ENCODE data around the gene CSMD2.

DNA sequence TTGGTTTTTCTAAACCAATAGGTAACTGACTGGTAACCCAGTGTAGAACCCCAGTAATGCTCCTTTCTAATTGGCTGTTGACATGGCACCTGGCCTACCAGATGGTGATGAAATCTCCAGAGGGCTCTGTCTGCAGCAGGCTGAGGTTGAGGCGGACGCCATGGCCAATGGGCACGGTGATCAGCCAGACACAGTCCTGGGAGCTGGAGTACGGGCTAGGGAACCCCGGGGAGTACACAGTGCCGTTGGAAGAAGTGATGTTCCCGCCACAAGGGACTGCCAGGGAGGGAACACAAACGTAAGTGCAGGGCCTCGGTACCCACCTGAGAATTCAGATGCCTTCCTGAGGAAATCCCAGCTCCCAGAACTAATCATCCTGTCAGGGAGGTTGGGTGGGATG, 562.8 kb downstream of the CSMD2 start:
- TF ChIP-seq, protein P1, sequence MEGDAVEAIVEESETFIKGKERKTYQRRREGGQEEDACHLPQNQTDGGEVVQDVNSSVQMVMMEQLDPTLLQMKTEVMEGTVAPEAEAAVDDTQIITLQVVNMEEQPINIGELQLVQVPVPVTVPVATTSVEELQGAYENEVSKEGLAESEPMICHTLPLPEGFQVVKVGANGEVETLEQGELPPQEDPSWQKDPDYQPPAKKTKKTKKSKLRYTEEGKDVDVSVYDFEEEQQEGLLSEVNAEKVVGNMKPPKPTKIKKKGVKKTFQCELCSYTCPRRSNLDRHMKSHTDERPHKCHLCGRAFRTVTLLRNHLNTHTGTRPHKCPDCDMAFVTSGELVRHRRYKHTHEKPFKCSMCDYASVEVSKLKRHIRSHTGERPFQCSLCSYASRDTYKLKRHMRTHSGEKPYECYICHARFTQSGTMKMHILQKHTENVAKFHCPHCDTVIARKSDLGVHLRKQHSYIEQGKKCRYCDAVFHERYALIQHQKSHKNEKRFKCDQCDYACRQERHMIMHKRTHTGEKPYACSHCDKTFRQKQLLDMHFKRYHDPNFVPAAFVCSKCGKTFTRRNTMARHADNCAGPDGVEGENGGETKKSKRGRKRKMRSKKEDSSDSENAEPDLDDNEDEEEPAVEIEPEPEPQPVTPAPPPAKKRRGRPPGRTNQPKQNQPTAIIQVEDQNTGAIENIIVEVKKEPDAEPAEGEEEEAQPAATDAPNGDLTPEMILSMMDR (conservative IDR thresholded peaks at IDR 0.05; ENCODE audit: low read depth in 2 of 2), result no peak
- TF ChIP-seq, protein P2, sequence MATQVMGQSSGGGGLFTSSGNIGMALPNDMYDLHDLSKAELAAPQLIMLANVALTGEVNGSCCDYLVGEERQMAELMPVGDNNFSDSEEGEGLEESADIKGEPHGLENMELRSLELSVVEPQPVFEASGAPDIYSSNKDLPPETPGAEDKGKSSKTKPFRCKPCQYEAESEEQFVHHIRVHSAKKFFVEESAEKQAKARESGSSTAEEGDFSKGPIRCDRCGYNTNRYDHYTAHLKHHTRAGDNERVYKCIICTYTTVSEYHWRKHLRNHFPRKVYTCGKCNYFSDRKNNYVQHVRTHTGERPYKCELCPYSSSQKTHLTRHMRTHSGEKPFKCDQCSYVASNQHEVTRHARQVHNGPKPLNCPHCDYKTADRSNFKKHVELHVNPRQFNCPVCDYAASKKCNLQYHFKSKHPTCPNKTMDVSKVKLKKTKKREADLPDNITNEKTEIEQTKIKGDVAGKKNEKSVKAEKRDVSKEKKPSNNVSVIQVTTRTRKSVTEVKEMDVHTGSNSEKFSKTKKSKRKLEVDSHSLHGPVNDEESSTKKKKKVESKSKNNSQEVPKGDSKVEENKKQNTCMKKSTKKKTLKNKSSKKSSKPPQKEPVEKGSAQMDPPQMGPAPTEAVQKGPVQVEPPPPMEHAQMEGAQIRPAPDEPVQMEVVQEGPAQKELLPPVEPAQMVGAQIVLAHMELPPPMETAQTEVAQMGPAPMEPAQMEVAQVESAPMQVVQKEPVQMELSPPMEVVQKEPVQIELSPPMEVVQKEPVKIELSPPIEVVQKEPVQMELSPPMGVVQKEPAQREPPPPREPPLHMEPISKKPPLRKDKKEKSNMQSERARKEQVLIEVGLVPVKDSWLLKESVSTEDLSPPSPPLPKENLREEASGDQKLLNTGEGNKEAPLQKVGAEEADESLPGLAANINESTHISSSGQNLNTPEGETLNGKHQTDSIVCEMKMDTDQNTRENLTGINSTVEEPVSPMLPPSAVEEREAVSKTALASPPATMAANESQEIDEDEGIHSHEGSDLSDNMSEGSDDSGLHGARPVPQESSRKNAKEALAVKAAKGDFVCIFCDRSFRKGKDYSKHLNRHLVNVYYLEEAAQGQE (IDR thresholded peaks at IDR 0.05; ENCODE audit: unreplicated experiment), result no peak
- TF ChIP-seq EZH2phosphoT487 (IDR thresholded peaks at IDR 0.05; ENCODE audit: unreplicated experiment) (no peak), POLR2AphosphoS5 (IDR thresholded peaks at IDR 0.05; ENCODE audit: low read depth) (no peak), EZH2 (IDR thresholded peaks at IDR 0.05; ENCODE audit: low read depth, unreplicated experiment) (no peak), NANOG (IDR thresholded peaks at IDR 0.05; ENCODE audit: borderline replicate concordance) (no peak), JUNB (IDR thresholded peaks at IDR 0.05; ENCODE audit: unreplicated experiment) (no peak), CREB1 (CRISPR knock-in tag; IDR thresholded peaks at IDR 0.05; ENCODE audit: low read depth) (no peak), STAT1 (IDR thresholded peaks at IDR 0.05; ENCODE audit: unreplicated experiment) (no peak)
- TF ChIP-seq, protein P3, sequence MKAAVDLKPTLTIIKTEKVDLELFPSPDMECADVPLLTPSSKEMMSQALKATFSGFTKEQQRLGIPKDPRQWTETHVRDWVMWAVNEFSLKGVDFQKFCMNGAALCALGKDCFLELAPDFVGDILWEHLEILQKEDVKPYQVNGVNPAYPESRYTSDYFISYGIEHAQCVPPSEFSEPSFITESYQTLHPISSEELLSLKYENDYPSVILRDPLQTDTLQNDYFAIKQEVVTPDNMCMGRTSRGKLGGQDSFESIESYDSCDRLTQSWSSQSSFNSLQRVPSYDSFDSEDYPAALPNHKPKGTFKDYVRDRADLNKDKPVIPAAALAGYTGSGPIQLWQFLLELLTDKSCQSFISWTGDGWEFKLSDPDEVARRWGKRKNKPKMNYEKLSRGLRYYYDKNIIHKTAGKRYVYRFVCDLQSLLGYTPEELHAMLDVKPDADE (IDR thresholded peaks at IDR 0.05), result no peak
